Mucosa of descending colon (tissue), 3 donors: ENCODE data around the gene SERPINA3. TPM values are rescaled to one million over a fixed set of nuclear protein-coding genes. Genes with fewer than 3 reads are reported as not detected.
A peak's percentile ranks its signal among the peaks of the same experiment; 100 is the strongest.
"Not testable (repeated sequence)": the region's sequence is repeated elsewhere in the genome, so short reads cannot be mapped to it uniquely, and the experiment has no call there.

Experiments used
- ATAC-seq: fragments of 200-7000 bp; cut with Tn5 transposase; one replicate; pipeline ENCODE4 v1.9.1; 2020; ENCODE audit warnings: mild to moderate bottlenecking, moderate library complexity
- DNase-seq, 3 donors: peaks; one replicate each; pipeline ENCODE4 v3.0.0-alpha.2; 2020
- H3K36me3 ChIP-seq: fragments of 200-600 bp; one replicate; pipeline ENCODE4 v1.8.0; 2021; ENCODE audit warnings: low read depth, mild to moderate bottlenecking
- H3K4me1 ChIP-seq: fragments of 200-600 bp; one replicate; pipeline ENCODE4 v1.8.0; 2021; ENCODE audit warnings: low read depth, mild to moderate bottlenecking
- H3K4me3 ChIP-seq: fragments of 200-600 bp; one replicate; pipeline ENCODE4 v1.8.0; 2021; ENCODE audit warnings: mild to moderate bottlenecking
- H3K9me3 ChIP-seq: fragments of 200-600 bp; one replicate; pipeline ENCODE4 v1.8.0; 2021; ENCODE audit warnings: mild to moderate bottlenecking
- intact Hi-C, 2 donors: fragments of 100-400 bp; cut with DNase I in 1 of 2; cut with micrococcal nuclease in 1 of 2; formaldehyde crosslinking; loops; one replicate each; pipeline versions ENCODE4 v1.11.0 to v1.11.1; 2022; cut with DNase I, micrococcal nuclease
- total RNA-seq, 3 donors: library from RNA; stranded (reverse); fragmentation: NEBNext Ultra II Directional in 2 of 3; extraction: Animal tissue kit (Norgen Biotek cat#: 25700) in 2 of 3; gene quantifications; one replicate each; pipeline versions ENCODE4 v1.2.1 to v1.2.4, GENCODE V29; 2021 to 2023
- TF ChIP-seq, protein P1 (sequence below): fragments of 200-600 bp; IDR thresholded peaks from one replicate; pipeline ENCODE4 v1.8.0; 2022; ENCODE audit warnings: antibody characterized with exemption, mild to moderate bottlenecking
- donor health status: DM: no; HTN: no; CAD: no; lungs with moderate emphysema.
- donor health status: DM: no; HTN: no; CAD: no.
- donor health status: DM: no; HTN: yes; CAD: no.

SERPINA3 gene
- total RNA-seq, 3 donors from 2014 or later = 3.1 to 43.9 (median 41.3) TPM

DNA sequence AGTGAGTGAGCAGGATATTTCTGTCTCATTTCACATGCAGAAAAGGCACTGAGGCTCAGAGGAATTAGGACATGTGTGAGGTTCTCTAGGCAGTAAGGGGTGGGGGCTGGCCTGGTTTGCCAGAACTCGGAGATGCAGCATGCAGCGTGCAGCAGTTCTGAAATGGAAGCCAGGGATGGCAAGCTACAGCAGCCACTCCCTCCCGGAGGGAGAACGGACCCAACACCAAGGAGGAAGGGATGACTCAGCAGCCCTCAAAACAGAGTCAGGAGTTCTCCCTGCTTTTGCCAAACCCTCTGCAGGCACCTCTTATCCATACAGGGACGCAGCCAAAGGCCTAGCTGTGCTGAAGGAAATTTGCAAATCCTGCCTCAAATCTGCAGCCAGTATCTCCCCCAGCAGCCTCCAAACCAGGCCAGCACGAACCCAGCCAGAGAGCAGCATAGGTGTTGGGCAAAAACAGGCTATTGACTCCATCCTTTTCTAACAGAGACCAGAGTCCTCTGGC, 10.3 kb upstream of the SERPINA3 start:
- ATAC-seq (no peak), DNase-seq (peak; percentile 30 to 63 (median 40))
- no peaks in the 10 kb centered on the region for H3K36me3 ChIP-seq
- TF ChIP-seq, protein P1, sequence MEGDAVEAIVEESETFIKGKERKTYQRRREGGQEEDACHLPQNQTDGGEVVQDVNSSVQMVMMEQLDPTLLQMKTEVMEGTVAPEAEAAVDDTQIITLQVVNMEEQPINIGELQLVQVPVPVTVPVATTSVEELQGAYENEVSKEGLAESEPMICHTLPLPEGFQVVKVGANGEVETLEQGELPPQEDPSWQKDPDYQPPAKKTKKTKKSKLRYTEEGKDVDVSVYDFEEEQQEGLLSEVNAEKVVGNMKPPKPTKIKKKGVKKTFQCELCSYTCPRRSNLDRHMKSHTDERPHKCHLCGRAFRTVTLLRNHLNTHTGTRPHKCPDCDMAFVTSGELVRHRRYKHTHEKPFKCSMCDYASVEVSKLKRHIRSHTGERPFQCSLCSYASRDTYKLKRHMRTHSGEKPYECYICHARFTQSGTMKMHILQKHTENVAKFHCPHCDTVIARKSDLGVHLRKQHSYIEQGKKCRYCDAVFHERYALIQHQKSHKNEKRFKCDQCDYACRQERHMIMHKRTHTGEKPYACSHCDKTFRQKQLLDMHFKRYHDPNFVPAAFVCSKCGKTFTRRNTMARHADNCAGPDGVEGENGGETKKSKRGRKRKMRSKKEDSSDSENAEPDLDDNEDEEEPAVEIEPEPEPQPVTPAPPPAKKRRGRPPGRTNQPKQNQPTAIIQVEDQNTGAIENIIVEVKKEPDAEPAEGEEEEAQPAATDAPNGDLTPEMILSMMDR = no peak
- no peaks in the 10 kb centered on the region for H3K9me3 ChIP-seq
- H3K4me3 ChIP-seq = no peak overlapping the region
- H3K4me1 ChIP-seq = peaks cover 17% of the 10 kb centered on the region
- intact Hi-C loops = no loop called here

- TF ChIP-seq, protein P1 = no peak
- peaks cover 17% of the 10 kb centered on the region for H3K4me1 ChIP-seq
Measured at GRCh38 chr14:94602722-94603121, 9.5 kb upstream of the SERPINA3 start.

DNA sequence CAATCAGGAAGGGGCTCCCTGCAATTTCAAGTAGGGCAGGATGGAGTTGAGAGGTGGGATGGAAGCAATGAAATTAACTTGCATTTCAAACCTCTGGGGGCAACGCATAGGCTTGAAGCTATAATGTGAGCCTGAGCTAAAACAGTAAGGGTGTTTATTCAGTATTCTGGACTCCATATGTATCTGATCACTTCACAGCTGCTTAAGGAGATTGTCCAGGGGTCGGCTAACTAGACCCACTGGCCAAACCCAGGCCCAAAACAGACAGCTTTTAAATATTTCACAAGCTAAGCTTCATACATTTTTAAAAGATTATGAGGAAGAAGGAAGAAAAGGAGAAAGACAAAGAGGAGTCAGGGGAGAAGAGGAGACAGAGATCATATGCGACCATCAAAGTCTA, 6.8 kb upstream of the SERPINA3 start:
- DNase-seq (no peak), ATAC-seq (no peak)
- Histone ChIP-seq H3K4me3 (no peak overlapping the region), H3K36me3 (no peaks in the 10 kb centered on the region), H3K9me3 (no peaks in the 10 kb centered on the region), H3K4me1 (no peaks in the 10 kb centered on the region)
- intact Hi-C loops = no loop called here
- TF ChIP-seq, protein P1 = no peak

More at GRCh38 chr14:94602722-94603121, 9.5 kb upstream of the SERPINA3 start:
- Histone ChIP-seq H3K4me3 (no peak overlapping the region), H3K9me3 (no peaks in the 10 kb centered on the region), H3K36me3 (no peaks in the 10 kb centered on the region)
- no peak for ATAC-seq
- no peak for DNase-seq
- intact Hi-C loops = no loop called here

GRCh38 chr14:94608966-94609365, 3.2 kb upstream of the SERPINA3 start:
- DNase-seq, intact Hi-C loops, ATAC-seq: not testable (repeated sequence)

DNA sequence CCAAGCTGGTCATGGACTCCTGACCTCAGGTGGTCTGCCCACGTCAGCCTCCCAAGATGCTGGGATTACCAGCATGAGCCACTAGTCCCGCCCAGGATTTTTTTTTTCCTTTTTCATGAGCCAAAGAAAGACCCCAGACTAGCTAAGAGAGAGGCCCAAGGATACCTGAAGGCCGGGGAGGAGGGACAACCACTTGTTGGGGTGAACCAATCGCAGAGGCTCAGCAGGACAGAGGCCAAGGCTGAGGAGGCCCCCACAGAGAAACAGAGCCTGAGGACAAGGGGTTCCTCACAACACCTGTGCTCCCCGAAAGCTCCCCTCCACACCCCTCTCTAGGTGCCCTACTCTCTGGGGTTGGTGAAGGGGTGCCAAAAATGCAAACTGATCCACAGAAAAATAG, 1.0 kb upstream of the SERPINA3 start:
- no peaks in the 10 kb centered on the region for H3K9me3 ChIP-seq
- TF ChIP-seq, protein P1 = no peak
- H3K4me3 ChIP-seq = no peak overlapping the region
- no peak for ATAC-seq
- no peaks in the 10 kb centered on the region for H3K4me1 ChIP-seq
- DNase-seq = no peak
- intact Hi-C loops = no loop called here
- no peaks in the 10 kb centered on the region for H3K36me3 ChIP-seq

More at GRCh38 chr14:94608966-94609365, 3.2 kb upstream of the SERPINA3 start:
- not testable (repeated sequence) for H3K36me3 ChIP-seq, H3K9me3 ChIP-seq, H3K4me1 ChIP-seq, H3K4me3 ChIP-seq

GRCh38 chr14:94612580-94613554, 676 bp downstream of the SERPINA3 start:
- Histone ChIP-seq H3K4me1 (no peaks in the 10 kb centered on the region), H3K4me3 (no peak overlapping the region), H3K36me3 (no peaks in the 10 kb centered on the region), H3K9me3 (peaks cover 10% of the 10 kb centered on the region)
- intact Hi-C loops = no loop called here
- ATAC-seq (no peak), DNase-seq (peak in 1 of 3 donors; percentile 7)
- TF ChIP-seq, protein P1 = no peak
